Stimulated activated CD4-positive, alpha-beta T cell treated with anti-CD3 and anti-CD28 coated beads, Interleukin-1b, Interleukin-23, amount 100 ng/mL, for 1 hour (primary cell): ENCODE results near the gene INPP5K.

Source experiments
- DNase-seq, 2 donors: peaks; one replicate each; pipeline ENCODE4 v3.0.0-alpha.2; 2020; ENCODE audit warnings: low read depth in 2 of 2

INPP5K gene

DNA sequence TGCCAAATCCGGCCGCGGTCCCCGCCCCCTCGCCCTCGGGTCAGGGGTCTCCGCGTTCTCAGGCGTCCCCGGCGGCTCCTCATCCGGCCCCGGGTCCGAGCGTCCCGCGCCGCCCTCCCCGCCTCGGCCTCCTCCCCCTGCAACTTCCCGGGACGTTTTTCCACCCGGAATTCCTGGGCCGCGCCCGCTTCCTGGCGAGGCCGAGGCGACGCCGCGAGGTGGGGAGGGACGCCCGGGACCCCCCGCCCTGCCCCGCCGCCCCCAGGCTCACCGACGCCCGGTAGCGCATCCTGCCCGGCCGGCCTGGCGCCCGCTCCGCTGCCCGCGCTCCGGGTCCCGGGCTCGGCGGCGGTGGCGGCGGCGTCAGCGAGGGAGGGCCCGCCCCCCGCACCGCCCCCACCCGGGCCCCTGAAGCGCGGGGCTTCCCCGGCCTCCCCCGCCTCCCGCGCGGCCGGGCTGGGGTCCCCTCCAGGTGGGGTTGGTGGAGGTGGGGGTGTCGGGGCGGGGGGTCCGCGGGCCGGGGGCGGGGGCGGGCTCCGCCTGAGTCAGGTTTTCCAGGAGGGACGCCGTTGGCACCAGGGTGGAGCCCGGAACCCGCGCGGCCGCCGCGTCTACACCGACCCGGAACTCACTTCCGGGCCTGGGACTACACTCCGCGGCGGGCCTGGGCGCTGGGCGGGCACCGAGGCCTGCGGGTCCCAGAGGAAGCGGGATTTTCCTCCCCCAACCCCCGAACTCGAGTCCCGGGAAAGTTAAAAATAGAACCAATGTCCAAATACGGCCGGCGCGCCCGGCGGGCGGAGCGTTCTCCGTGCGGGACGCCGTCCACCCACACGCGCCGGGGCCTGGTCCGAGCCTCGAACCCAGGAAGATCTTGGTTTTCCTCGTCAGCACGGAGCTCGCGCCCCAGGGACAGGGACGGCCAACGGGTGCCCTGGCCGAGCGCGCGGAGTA, 30.7 kb downstream of the INPP5K start:
- DNase-seq = peak in 1 of 2 donors; percentile 43

DNA sequence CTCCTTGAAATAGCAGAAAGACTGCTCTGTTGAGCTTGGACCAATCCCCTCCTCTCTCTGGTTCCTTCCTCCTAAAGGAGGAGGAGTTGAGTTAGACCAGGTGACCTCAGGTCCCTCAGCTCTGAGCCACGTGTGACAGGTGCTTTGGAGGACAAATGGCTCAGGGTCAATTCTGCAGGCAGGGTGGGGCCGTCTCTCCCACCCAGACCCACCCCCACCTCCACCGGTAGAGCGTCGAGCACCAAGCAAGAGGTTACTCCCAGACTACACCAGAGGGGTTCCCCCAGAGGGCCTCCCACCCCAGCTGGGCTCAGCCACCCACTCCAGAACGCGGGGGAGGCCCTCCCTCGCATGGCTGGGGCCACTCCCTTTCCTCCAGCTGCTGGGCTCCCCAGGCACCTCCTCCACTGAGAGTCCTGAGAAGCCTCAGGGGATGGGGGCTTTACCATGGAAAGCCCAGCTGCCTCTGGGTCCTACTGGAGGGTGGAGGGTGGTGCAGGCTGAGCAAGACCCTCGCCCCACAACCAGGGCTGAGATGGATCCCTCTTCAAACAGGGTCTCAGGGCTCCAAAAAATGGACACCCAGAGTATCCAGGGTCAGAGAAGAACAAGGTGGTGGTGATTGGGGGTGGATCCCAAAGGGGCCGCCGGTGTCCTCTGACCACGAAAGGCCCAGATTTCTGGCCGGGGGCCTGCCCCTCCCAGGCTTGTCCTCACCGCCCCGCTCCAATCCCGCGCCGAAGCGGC, 31.6 kb downstream of the INPP5K start:
- DNase-seq = no peak

DNA sequence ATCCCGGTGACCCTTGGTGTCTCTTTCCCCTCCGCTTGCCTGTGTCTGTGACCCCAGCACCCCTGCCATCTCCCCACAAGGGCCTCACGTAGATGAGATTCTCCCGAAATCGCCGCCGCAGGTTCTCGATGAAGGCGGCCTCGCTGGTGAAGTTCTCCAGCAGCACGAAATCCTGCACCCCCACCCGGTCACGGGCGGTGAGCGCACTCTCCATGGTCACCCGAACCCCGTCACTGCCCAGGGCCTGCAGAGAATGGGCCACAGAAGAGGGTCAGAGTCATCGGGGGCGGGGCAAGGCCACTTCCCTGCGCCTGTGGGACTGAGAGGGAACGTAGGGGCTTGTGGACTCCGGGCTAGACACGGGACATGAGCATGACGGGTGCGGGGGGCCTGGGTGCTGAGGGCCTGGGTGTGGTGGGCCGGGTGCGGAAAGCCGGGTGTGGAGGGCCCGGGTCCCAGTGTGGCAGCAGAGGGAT, 32.3 kb downstream of the INPP5K start:
- no peak for DNase-seq

DNA sequence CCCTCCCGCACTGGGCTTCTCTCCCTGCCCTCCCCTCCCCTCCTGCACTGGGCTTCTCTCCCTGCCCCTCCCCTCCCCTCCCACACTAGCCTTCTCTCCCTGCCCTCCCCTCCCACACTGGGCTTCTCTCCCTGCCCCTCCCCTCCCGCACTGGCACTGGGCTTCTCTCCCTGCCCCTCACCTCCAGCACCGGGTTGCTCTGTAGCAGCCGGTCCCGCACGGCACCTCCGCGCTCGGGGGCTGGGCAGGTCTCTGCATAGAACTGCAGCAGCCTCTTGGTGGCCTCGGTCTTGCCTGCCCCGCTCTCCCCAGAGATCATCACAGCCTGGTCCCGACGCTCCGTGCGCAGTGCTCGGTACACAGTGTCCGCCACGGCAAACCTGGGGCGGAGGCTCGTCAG, 33.7 kb downstream of the INPP5K start:
- DNase-seq = no peak

DNA sequence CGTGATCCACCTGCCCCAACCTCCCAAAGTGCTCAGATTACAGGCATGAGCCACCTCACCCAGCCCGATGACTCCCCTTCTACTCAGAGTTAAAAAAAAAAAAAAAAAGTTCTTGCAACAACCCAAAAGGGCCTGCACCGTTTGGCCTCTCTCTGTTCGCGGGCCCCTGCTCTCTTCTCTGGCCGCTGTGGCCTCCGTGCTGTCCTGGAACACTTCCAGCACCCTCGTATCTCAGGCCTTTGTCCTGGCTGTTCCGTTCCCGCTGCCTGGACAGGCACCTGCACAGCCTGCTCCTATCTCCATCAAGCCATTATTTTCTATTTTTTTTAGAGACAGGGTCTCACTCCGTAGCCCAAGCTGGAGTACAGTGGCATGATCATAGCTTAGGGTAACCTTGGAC, 34.7 kb downstream of the INPP5K start:
- no peak for DNase-seq

DNA sequence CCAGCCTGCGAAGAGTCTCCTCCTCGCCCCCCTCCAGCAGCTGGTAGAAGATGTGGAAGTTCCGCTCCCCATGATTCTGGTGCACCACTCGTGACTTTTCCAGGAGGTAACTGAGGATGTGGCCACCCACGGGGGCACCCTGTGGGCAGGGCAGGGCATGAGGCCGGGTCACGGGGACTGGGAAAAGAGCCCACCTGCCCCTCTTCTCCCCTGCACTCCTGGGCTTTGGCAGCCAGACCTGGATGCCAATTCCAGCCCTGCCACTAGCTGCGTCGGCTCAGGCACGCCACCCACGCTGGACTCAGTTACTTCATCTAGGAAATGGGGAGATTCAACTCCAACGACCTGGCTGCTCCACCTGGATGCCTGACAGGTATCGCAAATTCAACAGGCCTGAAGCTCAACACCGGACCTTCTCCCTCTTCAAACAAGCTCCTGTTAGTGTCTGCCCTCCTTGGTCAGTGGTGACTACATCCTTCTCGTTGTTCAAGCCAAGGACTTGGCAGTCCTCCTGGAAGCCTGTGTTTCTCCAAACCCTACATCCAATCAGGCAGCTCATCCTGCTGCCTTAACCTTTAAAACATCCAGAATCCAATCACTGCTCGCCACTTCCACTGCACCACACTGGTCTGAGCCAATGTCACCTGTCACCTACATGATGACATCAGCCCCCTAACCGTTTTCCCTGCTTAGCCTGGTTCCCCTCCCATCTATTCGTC, 35.5 kb downstream of the INPP5K start:
- no peak for DNase-seq

DNA sequence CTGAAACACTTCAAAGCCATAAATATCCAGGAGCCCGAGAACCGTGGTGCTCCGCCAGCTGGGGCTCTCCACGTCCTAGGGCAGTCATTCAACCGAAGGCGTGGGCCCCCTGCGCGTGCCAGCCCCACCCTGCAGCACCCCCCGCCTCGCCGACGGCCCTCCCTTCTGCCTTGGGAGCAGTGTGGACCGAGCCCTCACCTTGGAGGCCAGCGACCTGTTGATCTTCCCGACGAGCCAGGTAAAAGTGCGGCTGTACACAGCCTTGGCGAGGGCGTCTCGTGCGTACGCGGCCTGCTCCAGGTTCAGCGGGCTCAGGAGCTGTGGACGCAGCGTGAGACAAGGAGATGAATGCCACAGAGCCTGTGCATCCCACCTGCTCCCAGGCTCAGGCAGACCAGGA, 38.0 kb downstream of the INPP5K start:
- no peak for DNase-seq

DNA sequence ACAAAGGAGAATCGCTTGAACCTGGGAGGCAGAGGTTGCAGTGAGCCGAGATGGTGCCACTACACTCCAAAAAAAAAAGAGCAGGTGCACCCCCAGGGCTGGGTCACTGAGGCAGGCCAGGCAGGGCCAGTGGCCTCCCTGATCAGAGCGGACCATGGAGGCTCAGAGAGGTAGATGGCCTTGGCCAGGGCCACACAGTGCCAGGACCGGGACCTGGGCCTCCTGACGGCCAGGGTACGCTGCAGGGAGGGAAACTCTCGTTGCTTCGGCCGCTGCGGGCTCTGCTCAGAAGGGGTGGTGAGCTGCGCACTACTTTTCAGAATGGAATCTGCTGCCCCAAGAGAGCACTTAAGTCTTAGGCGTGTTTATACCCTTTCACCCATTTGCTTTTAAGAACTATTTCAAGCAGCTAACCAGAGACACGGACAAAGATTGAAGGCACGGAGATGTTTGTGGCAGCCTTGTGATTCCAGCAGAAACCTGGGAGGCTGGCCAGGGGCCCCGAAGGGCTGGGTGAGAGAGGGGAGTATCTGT, 41.0 kb downstream of the INPP5K start:
- no peak for DNase-seq

DNA sequence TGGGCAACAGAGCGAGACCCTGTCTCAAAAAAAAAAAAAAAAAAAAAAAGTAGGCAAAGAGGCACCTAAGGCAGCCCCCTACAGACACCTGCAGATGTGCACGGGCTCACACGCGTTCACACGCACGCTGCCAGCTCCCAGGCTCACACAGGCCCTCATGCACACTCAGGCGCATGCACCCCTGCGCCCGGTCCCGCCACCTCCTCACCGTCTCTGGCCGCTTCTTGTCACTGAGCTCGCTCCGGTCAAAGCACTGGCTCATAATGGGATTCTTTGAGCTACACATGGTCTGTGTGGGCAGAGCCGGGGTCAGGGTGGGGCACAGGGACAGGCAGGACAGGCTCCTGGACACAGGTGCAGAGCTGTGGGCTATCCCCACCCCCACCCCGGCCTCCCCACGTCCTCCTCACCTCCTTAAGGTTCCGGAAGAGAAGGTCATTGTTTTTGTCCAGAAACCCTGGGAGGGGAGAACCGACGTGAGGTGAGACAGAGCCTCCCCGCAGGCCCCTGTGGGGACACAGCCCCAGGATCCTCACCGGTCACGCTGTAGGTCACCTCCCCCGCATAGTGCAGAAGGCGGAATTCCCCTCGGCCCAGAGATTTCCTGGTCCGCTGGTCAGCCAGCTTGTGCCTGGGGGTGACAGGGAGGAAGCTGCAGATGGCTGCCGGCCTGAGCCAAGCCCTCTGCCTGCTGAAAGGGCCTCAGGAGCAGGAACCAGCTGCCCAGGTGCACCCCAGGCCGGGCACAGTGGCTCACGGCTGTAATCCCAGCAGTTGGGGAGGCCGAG, 41.8 kb downstream of the INPP5K start:
- no peak for DNase-seq

DNA sequence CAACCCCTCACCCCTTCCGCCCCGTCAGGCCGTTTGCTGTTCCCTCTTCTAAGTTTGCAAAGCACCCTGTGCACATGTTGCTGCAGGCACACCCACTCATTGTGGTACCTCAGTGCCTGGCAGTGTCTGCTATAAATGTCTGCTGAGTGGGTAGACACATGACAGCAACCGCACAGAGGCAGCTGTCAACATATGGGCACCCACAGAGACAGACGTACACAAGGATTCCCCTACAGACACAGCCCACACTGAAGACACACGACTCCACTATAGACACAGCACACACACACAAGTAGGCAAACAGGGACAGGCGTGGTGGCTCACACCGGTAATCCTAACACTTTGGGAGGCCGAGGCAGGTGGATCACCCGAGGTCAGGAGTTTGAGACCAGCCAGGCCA, 42.6 kb downstream of the INPP5K start:
- no peak for DNase-seq

DNA sequence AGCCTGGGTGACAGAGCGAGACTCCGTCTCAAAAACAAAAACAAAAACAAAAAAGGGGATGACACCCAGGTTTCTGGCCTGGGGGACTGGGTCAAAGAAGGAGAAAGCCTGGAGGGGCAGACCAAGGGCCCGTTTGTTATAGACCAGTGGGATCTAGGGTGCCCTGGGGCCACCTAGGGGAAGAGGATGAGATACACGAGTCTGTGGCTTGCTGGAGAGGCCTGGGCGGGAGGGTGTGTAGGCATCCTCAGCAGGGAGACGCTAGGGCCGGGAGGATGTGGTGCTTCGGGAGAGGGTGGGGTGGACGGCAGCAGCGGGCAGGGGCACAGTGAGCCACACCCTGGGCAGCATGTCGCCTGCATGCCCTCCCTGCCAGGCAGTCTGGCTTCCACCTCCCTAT, 43.2 kb downstream of the INPP5K start:
- no peak for DNase-seq

DNA sequence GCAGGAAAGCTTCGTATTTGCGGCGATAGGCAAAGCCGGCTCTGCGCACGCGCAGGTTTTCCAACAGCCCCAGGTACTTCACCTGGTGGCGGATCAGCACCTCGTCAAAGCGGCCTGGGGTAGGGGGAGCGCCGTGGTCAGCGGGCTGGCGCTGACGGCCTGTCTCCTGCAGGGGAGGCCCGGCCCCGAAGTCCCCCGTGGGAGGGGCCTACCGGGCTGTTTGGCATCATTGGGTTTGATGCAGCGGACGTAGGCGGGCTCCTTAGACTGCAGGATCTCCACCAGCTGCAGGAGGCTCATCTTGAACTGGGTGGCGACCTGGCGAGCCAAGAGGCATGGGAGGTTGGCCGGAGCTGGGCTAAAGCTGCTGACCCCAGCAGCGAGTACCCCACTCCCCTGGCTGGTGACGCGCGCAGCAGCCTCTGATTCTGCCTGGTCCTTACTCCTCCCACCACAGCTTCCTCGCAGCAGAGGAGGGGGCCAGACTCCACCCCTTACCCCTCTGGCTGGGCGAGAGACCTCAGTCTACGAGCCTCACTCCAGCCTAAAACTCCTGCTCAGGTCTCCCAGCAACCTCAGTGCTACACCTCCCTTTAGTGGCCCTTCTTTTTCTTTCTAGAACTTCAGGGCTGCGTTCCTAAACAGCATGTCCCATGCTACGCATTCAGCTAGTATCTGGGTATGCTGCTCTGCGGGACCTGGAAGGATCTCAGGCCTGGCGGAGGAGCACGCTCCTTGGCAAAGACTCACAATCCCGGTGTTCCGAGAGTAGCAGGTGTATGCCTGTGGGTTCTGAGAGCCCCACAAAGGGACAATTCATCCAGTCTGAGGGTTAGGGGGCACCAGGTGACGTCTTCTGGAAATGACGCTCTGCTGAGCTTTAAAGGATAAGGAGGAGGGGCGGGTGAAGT, 44.2 kb downstream of the INPP5K start:
- DNase-seq = no peak

DNA sequence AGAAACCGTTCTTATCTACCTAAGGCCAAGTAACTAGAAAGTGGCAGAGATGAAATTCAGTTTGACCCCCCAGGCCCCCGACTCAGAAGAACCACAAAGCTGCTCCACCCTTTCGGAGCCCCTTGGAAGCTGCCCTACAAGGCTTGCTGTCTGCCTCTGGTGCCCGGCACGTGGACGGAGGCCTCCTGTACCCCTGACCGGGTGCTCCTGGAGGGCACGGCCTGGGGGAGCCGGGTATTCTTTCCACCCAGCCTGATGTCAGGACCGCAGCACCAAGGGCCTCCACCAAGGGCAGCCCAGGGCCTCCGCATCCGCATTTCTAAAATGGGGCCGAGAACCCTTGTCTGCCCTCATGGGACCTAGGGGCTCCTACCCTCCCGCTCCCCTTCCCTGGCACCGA, 44.9 kb downstream of the INPP5K start:
- DNase-seq = no peak

DNA sequence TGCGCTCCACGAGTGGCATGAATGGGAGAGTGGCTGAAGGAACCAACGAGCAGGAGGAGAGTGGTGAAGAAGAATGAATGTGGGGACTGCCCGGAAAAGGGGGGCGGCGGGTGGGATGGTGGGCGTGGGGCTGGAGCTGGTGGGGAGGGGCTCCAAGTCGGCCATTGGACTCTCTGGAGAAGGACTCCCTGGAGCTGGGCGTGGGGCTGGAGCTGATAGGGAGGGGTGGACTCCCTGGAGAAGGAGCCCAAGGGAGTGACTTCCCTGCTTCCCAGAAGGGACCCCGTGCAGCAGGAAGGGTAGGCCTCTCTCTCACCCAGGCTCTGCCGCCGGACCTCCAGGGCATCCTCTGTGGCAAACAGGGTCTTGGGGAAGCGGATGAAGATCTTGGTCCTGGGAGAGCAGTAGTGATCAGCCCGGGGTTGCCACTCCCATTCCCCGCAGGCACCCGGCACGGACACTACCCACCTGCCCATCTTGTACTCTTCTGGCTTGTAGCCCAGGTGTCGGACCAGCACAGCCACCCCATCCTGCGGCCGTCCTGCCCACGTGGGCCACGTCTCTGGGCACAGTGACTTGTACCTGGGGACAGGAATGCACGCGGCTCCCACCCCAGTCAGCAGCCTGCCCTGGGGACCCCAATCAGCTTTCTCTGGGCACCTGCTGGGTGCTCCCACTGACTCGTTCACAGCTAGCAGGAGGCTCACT, 45.5 kb downstream of the INPP5K start:
- DNase-seq = no peak

DNA sequence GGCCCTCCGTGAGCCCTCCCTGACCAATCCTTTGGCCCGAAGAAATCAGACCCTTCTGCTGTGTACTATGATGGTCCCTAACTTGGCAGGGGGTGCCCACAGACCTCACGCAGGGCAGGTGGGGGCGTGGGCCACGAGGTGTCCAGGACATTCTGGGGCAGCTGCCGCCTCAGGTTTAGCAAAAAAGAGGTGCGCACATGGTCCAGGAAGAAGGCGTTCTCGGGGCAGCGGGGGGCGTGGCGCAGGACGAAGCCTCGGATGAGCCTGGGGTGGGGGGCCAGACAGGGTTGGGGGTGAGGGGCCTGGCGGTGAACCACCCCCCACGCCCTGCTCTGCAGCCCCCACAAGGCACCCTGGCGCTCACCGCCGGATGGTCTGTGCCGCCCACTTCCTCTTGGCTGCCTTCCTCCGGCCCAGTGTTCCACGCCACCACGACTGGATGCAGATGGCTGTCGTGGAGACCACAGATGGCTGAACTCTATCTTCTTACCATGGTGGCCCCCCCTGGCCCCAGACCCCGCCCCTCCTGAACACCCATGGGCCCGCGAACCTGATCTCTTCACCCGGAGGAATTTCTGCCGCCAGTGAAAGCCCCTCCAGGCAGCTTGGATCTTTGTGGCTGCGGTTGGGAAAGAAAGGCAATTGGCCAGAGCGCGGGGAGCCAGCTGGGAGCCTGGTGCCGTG, 46.2 kb downstream of the INPP5K start:
- DNase-seq = no peak

DNA sequence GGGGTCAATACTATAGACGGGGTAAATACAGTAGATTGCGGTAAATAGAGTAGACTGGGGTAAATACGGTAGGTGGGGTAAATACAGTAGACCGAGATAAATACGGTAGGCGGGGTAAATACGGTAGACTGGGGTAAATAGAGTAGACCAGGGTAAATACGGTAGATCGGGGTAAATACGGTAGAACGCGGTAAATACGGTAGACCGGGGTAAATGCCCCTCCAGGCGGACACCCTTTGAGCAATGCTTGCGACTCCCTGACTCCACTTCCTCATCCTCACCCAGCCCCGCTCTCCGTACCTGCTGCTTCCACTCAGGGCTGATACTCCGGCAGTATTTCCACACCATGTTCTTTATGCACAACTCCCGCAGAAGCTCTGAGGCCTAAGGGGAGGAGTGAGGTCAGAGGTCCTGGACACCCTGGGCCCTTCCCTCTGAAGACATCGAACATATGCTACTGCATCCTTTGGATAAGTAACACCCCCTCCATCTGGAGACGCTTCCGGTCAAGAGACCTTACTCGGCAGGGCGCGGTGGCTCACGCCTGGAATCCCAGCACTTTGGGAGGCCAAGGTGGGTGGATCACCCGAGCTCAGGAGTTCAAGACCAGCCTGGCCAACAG, 47.1 kb downstream of the INPP5K start:
- no peak for DNase-seq

DNA sequence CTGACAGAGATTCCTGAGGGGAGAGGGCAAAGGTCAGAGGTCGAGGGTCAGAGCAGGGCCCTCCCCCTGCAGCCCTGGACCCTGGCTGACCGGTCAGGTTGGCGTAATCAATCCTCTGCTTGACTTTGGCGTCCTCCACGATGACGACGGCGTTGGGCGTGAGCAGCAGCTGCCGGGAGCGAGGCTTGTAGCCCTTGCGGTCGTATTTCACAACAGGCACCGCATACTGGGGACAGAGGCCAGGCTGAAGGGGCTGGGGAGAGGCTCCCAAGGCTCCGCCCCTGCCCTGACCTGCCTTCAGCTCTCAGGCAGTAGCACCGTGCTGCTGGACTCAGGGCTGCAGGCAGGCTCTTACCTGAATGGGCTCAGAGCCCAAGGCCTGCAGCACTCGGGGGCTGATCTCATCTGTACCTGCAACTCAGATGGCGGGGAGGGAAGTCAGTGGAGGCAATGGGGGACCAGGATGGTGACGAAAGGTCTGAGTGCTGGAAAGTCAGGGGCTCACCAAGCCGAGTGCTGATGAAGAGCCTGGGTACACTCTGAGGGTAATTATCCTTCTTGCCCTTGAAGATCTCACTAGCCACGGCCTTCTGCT, 48.4 kb downstream of the INPP5K start:
- DNase-seq = no peak

DNA sequence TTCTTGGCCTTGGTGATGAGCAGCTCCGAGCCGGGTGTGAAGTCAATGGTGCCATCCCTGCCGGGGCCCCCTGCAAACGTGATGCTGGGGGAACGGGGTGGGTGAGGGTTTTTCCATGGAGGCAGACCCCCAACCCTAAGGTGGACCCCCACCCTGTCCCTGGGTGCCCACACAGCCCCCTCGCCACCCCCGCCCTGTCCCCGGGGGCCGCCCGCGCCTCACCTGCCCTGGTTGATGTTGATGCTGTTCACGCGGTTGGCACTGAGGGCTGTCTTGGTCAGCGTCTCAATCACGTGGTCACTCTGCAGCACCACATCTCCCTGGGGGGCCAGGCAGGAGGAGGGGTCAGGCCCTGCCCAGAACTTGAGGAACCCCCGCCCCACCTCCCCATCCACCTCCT, 49.2 kb downstream of the INPP5K start:
- no peak for DNase-seq
